Stomach (tissue), 9 donors: Measurements from ENCODE around the gene LMO2. TPM values are rescaled to one million over a fixed set of nuclear protein-coding genes. Genes with fewer than 3 reads are reported as not detected.
"Not testable (repeated sequence)": the region's sequence is repeated elsewhere in the genome, so short reads cannot be mapped to it uniquely, and the experiment has no call there.

Experiments
- DNase-seq, 2 donors: peaks; one replicate each; pipeline versions ENCODE4 v3.0.0 to v3.0.0-alpha.2; 2013 to 2019
- H3K27ac ChIP-seq, 5 donors: fragments of 200-600 bp in 4 of 5; sonication (generic) in 4 of 5; one replicate each; pipeline ENCODE4 v1.5.1; 2013 to 2019; ENCODE audit warnings: mild to moderate bottlenecking in 1 of 5, moderate library complexity in 1 of 5
- H3K27me3 ChIP-seq, 3 donors: fragments of 200-600 bp; sonication (generic); one replicate each; pipeline ENCODE4 v1.5.1; 2017 to 2019; ENCODE audit warnings: mixed run types in 1 of 3
- H3K36me3 ChIP-seq, 4 donors: fragments of 200-600 bp; sonication (generic); 1 replicate in 3 of 4; 2 replicates in 1 of 4; pipeline ENCODE4 v1.5.1; 2016 to 2019
- H3K4me1 ChIP-seq, 4 donors: fragments of 200-600 bp; sonication (generic); one replicate each; pipeline ENCODE4 v1.5.1; 2016 to 2019
- H3K4me3 ChIP-seq, 4 donors: fragments of 200-600 bp; sonication (generic) in 3 of 4; one replicate each; pipeline ENCODE4 v1.5.1; 2016 to 2019; ENCODE audit warnings: mild to moderate bottlenecking in 1 of 4
- H3K9me3 ChIP-seq, 4 donors: fragments of 200-600 bp; sonication (generic); one replicate each; pipeline ENCODE4 v1.5.1; 2016 to 2019
- EP300 ChIP-seq: sonication (generic); formaldehyde crosslinking; IDR thresholded peaks from one replicate; pipeline ENCODE4 v1.6.1; 2017; ENCODE audit warnings: antibody characterized with exemption
- POLR2A ChIP-seq, 4 donors: fragments of 450-650 bp; IDR thresholded peaks; one replicate each; pipeline ENCODE4 v1.6.1; 2016; ENCODE audit warnings: antibody characterized with exemption in 4 of 4, control low read depth in 2 of 4, mild to moderate bottlenecking in 1 of 4, moderate library complexity in 1 of 4
- POLR2AphosphoS5 ChIP-seq, 3 donors: sonication (generic); formaldehyde crosslinking; IDR thresholded peaks; one replicate each; pipeline ENCODE4 v1.6.1; 2016; ENCODE audit warnings: antibody characterized with exemption in 3 of 3
- WGBS, 5 donors: extraction: QIAGEN DNeasy Blood & Tissue Kit in 3 of 5; methylation state at CpG; one replicate each; pipeline versions ENCODE4 v1.1.5 to v1.1.7; 2013 to 2018; 5-methylcytosine and 5-hydroxymethylcytosine counted together
- intact Hi-C: fragments of 100-400 bp; cut with DNase I; formaldehyde crosslinking; loops from one replicate; pipeline ENCODE4 v1.15.1; 2023; ENCODE audit warnings: low total_unique reads
- polyA plus RNA-seq, 3 donors: library from polyadenylated mRNA; stranded (reverse); fragments of 200-250 nt; gene quantifications; one replicate each; pipeline ENCODE4 v1.2.3, GENCODE V29; 2013
- total RNA-seq, 5 donors: library from RNA; depleted of rRNA; stranded (reverse); fragments of >200 nt; gene quantifications; one replicate each; pipeline versions ENCODE4 v1.1.0 to v1.2.3, GENCODE V29; 2014 to 2016
- TF ChIP-seq, protein P1 (sequence below), 7 experiments: fragments of 450-650 bp in 4 of 7; fragments of 200-600 bp in 3 of 7; sonication (generic) in 3 of 7; IDR thresholded peaks; one replicate each; pipeline ENCODE4 v1.5.1; 2016 to 2019; ENCODE audit warnings: antibody characterized with exemption in 7 of 7, control low read depth in 2 of 7, mild to moderate bottlenecking in 1 of 7
- donor health status: healthy with polysubstance abuse.
- donor health status: Bipolar disorder and iron deficiency.
- donor health status: healthy.

Gene LMO2
- total and polyA plus RNA-seq, 8 donors: 9.1 to 54.7 (median 12.3) TPM; not detected in 1

DNA sequence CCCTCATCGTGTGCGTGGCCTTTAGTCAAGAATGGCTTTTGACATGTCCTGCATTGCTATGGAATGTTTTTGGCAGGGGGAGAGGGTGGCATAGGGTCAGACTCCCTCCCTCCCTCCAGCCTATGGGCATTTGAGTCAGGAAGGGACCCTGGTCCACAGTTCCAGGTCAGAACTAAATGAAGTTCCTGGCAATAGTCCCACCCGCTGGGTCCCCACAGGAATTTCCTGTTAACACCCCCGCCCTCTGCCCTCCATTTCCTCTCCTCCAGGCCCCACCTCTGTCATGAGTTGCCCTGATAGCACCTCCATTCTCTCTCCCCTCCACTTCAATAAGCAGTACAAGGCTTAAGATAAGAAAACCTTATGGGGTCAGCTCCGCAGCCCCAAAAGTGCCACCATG is 40.8 kb upstream of the LMO2 start:
- Histone ChIP-seq H3K27ac (peak overlapping the region in 1 of 5 donors; percentile 17), H3K9me3 (peaks cover 0 to 12% (median 10%) of the 10 kb centered on the region in 4 donors), H3K4me1 (peaks cover 3 to 33% (median 15%) of the 10 kb centered on the region in 4 donors), H3K4me3 (no peak overlapping the region), H3K27me3 (no peaks in the 10 kb centered on the region), H3K36me3 (no peaks in the 10 kb centered on the region)
- no peak for TF ChIP-seq POLR2AphosphoS5 (IDR thresholded peaks at IDR 0.05)
- intact Hi-C loops: no loop called here
- WGBS, 5 donors: 79 to 90% (median 85%) methylated on average over 5 of the region's 5 CpGs
- DNase-seq: peak in 1 of 2 donors; percentile 16

DNA sequence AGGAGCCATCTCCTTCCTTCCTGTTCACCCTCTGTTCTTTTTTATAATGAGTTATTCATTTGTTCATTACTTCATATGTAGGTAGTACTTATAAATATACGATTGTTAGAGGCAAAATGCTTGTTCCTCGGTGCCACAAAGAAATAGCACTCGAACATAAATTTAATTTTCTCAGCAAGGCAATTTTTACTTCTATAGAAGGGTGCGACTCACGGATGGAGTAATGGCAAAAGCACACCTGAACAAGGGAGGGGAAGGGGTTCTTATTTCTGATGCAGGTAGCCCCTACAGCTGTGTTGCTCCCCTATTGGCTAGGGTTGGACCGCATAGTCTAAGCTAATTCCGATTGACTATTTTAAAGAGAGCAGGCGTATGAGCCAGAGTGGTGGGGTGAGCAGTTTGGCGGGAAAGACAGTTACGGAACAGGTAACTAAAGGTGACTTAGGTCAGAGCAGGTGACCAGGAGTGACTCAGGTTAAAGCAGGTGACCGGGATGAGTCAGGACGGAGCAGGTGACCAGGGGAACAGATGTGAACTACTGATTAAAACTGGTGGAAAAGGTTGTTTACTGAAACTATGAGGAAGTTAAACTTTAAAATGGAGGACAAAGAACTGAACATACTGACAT is 40.0 kb upstream of the LMO2 start:
- peak overlapping the region in 3 of 5 donors; percentile 57 to 87 (median 83) for H3K27ac ChIP-seq
- DNase-seq, H3K36me3 ChIP-seq, H3K4me3 ChIP-seq, intact Hi-C loops, H3K27me3 ChIP-seq: not testable (repeated sequence)
- H3K4me1 ChIP-seq: peaks cover 3 to 24% (median 12%) of the 10 kb centered on the region in 4 donors
- 91 to 95% (median 94%) methylated on average over 12 of the region's 12 CpGs for WGBS, 5 donors
- H3K9me3 ChIP-seq: peaks cover 0 to 12% (median 10%) of the 10 kb centered on the region in 4 donors

DNA sequence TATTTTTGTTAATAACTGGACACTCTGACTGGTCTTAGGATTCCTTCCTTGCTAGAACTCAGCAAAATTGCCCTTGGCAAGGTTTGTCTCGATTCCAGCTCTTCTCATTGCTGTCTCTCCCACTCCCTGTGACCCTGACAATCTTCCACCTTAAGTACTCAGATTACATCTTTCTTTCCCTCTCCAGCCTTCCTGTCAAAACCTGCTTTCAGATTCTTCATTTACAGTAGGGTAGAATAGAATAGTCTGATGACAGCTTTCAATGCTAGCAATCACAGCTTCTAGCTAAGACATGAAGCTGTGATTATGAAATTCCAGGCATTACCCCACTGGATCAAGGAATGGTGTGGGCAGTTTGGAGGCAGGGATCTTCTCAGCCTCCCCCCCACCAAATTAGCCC is 39.2 kb upstream of the LMO2 start:
- H3K4me3 ChIP-seq: no peak overlapping the region
- peak overlapping the region in 4 of 5 donors; percentile 50 to 87 (median 70) for H3K27ac ChIP-seq
- no peaks in the 10 kb centered on the region for H3K27me3 ChIP-seq
- WGBS, 5 donors: 52 to 76% (median 71%) methylated on average over 1 of the region's 1 CpG
- DNase-seq: no peak
- H3K36me3 ChIP-seq: no peaks in the 10 kb centered on the region
- peaks cover 3 to 21% (median 12%) of the 10 kb centered on the region in 4 donors for H3K4me1 ChIP-seq
- intact Hi-C loops: no loop called here
- TF ChIP-seq POLR2A (IDR thresholded peaks at IDR 0.05): no peak
- peaks cover 0 to 12% (median 10%) of the 10 kb centered on the region in 4 donors for H3K9me3 ChIP-seq

DNA sequence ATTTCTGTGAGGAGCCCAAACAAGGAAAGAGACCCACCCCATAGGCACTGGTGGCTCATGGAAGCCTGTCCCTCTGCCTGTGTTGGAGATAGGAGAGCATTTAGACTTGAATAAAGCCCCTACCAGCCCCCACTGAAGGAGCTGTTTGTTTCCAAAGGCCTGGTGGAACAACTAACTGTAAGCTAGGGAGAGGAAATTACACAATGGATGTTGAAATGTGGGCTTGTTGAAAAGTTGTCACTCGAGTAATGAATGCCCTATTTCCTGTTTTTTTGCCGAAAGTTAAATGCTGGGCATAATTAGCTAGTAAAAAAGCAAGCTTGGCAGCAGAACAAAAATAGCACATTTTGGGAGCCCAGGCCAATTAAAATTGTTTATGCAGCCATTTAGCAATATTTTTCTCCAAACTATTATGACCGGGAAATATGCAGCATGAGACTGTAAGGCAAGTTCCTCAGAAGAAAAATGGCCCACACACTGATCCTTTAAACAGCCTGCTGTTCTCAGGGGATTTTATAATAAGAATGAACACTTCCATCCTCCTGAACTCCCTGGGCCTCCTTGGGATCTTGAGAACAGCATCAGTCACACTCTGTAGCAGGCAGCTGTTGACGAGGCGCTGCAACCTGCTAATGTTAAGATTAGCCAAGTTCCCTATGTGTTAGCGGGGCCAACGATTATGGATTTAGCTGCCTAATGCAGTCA is 38.6 kb upstream of the LMO2 start:
- H3K9me3 ChIP-seq: peaks cover 0 to 12% (median 10%) of the 10 kb centered on the region in 4 donors
- H3K4me1 ChIP-seq: peaks cover 3 to 21% (median 12%) of the 10 kb centered on the region in 4 donors
- DNase-seq: peak in 1 of 2 donors; percentile 66
- intact Hi-C loops: no loop called here
- TF ChIP-seq POLR2AphosphoS5 (IDR thresholded peaks at IDR 0.05) (peak; percentile 25 to 28 (median 27)), POLR2A (IDR thresholded peaks at IDR 0.05) (no peak)
- TF ChIP-seq, protein P1, sequence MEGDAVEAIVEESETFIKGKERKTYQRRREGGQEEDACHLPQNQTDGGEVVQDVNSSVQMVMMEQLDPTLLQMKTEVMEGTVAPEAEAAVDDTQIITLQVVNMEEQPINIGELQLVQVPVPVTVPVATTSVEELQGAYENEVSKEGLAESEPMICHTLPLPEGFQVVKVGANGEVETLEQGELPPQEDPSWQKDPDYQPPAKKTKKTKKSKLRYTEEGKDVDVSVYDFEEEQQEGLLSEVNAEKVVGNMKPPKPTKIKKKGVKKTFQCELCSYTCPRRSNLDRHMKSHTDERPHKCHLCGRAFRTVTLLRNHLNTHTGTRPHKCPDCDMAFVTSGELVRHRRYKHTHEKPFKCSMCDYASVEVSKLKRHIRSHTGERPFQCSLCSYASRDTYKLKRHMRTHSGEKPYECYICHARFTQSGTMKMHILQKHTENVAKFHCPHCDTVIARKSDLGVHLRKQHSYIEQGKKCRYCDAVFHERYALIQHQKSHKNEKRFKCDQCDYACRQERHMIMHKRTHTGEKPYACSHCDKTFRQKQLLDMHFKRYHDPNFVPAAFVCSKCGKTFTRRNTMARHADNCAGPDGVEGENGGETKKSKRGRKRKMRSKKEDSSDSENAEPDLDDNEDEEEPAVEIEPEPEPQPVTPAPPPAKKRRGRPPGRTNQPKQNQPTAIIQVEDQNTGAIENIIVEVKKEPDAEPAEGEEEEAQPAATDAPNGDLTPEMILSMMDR (IDR thresholded peaks at IDR 0.05): no peak
- H3K36me3 ChIP-seq: no peaks in the 10 kb centered on the region
- WGBS, 5 donors: 32 to 63% (median 52%) methylated on average over 7 of the region's 7 CpGs
- H3K27ac ChIP-seq: peak overlapping the region; percentile 50 to 87 (median 71)
- H3K27me3 ChIP-seq: no peaks in the 10 kb centered on the region
- H3K4me3 ChIP-seq: no peak overlapping the region

DNA sequence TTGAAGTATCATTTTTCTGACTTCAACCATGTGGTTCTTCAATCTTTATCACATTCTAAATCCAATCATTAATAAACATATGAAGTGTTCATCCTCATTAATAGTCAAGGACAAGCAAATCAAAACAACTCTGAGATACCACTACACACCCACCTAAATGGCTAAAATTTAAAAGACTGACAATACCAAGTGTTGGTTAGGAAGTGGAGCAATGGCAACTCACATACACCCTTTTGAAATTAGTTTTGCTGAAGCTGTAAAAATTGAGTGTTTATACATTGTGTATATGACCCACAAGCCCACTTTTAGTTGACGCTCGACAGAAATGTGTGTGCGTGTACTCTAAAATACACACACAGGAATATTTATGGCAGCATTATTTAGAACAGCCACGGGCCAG is 36.7 kb upstream of the LMO2 start:
- WGBS, 5 donors: 82 to 96% (median 91%) methylated on average over 3 to 4 of the region's 4 CpGs
- Histone ChIP-seq H3K4me3 (no peak overlapping the region), H3K36me3 (no peaks in the 10 kb centered on the region), H3K9me3 (peaks cover 0 to 12% (median 10%) of the 10 kb centered on the region in 4 donors), H3K4me1 (peaks cover 3 to 21% (median 12%) of the 10 kb centered on the region in 4 donors), H3K27me3 (no peaks in the 10 kb centered on the region), H3K27ac (no peak overlapping the region)
- no peak for DNase-seq
- TF ChIP-seq EP300 (no peak), POLR2AphosphoS5 (IDR thresholded peaks at IDR 0.05) (no peak), POLR2A (IDR thresholded peaks at IDR 0.05) (no peak)
- TF ChIP-seq, protein P1 (IDR thresholded peaks at IDR 0.05): no peak
- intact Hi-C loops: no loop called here
